AG04450 (cell line): ENCODE results near the gene HIF1AN. TPM values are rescaled to one million over a fixed set of nuclear protein-coding genes. Genes with fewer than 3 reads are reported as not detected.

Source experiments
- CTCF ChIA-PET: fragments of 300-600, 350-600 bp; formaldehyde crosslinking; extraction: SDS; loops from one replicate; lab custom pipeline; 2022; ENCODE audit warnings: antibody characterized with exemption, inconsistent platforms; lab: Charles Lee
- POLR2A ChIA-PET: fragments of 350-600 bp; formaldehyde crosslinking; extraction: SDS; loops from one replicate; lab custom pipeline; 2021; ENCODE audit warnings: antibody characterized with exemption, inconsistent platforms; lab: Yijun Ruan, JAX
- DNase-seq: peaks from one replicate; pipeline ENCODE4 v3.0.0-alpha.2; 2011; ENCODE audit warnings: low read depth, low spot score
- H3K27ac ChIP-seq: one replicate; pipeline ENCODE4 v1.5.1; 2012; ENCODE audit warnings: low read depth, low read length, control low read depth
- H3K27me3 ChIP-seq: one replicate; pipeline ENCODE4 v1.6.0; 2012; ENCODE audit warnings: low read length; ENCODE audit not compliant: control insufficient read depth, insufficient read depth
- H3K4me3 ChIP-seq: 2 replicates; pipeline ENCODE4 v1.5.1; 2011; ENCODE audit warnings: mild to moderate bottlenecking, low read depth, low read length, control low read depth
- H3K9me3 ChIP-seq: 2 replicates; pipeline ENCODE4 v1.5.1; 2012; ENCODE audit warnings: low read length; ENCODE audit not compliant: control insufficient read depth, insufficient read depth
- CTCF ChIP-seq: IDR thresholded peaks from 2 replicates; pipeline ENCODE4 v1.5.1; 2011; ENCODE audit warnings: low read depth, low read length, control low read depth, inconsistent platforms
- polyA plus RNA-seq: library from polyadenylated mRNA; depleted of rRNA; stranded (reverse); fragments of >200 nt; gene quantifications from 2 replicates; pipeline ENCODE4 v1.2.3, GENCODE V29; 2011

HIF1AN gene
- polyA plus RNA-seq, 1 experiment: 31.0 TPM

- CTCF ChIA-PET: interaction anchor here (0.5 to 3.7 kb wide), 19 partner anchors 9 to 1035 kb away, joined by 3 to 33 read pairs (median 5); partner anchors contain the start of gene SEC31B
- Histone ChIP-seq H3K9me3 (no peaks in the 10 kb centered on the region), H3K27ac (no peak overlapping the region), H3K4me3 (peak overlapping the region; percentile 88), H3K27me3 (no peaks in the 10 kb centered on the region)
- no peak for DNase-seq
- POLR2A ChIA-PET: interaction anchor here (0.6 to 1.1 kb wide), 13 partner anchors 8 to 484 kb away, joined by 3 to 5 read pairs (median 3); no protein-coding TSS in a partner anchor
- no peak for TF ChIP-seq CTCF
Observed at GRCh38 chr10:100535338-100535714, 417 bp upstream of the HIF1AN start.

- Histone ChIP-seq H3K4me3 (no peak overlapping the region), H3K9me3 (no peaks in the 10 kb centered on the region), H3K27ac (no peak overlapping the region), H3K27me3 (no peaks in the 10 kb centered on the region)
- TF ChIP-seq CTCF: no peak
- CTCF ChIA-PET: interaction anchor here (3.2 to 3.6 kb wide), 3 partner anchors 15 to 19 kb away, joined by 22 to 33 read pairs (median 31); partner anchors contain the start of gene SEC31B
- POLR2A ChIA-PET: no interaction called here
- no peak for DNase-seq
Observed at GRCh38 chr10:100537475-100537874, 1.7 kb downstream of the HIF1AN start.

- no peak for TF ChIP-seq CTCF
- no peak overlapping the region for H3K27ac ChIP-seq
- no peaks in the 10 kb centered on the region for H3K9me3 ChIP-seq
- CTCF ChIA-PET: interaction anchor here (0.9 to 2.8 kb wide), 6 partner anchors 9 to 333 kb away, joined by 3 to 29 read pairs (median 4); partner anchors contain the start of gene HIF1AN
- DNase-seq: no peak
- POLR2A ChIA-PET: no interaction called here
- no peaks in the 10 kb centered on the region for H3K27me3 ChIP-seq
- H3K4me3 ChIP-seq: no peak overlapping the region
Observed at GRCh38 chr10:100544950-100545349, 9.2 kb downstream of the HIF1AN start.

GRCh38 chr10:100551196-100551595 is 15.5 kb downstream of the HIF1AN start:
- no peak overlapping the region for H3K27ac ChIP-seq
- H3K27me3 ChIP-seq: no peaks in the 10 kb centered on the region
- no peaks in the 10 kb centered on the region for H3K9me3 ChIP-seq
- POLR2A ChIA-PET: no interaction called here
- no peak for DNase-seq
- no peak overlapping the region for H3K4me3 ChIP-seq
- CTCF ChIA-PET: interaction anchor here (1.1 to 6.2 kb wide), 4 partner anchors 11 to 327 kb away, joined by 3 to 31 read pairs (median 4); partner anchors contain the start of gene HIF1AN
- no peak for TF ChIP-seq CTCF

GRCh38 chr10:100551738-100552137 is 16.0 kb downstream of the HIF1AN start:
- Histone ChIP-seq H3K4me3 (no peak overlapping the region), H3K9me3 (no peaks in the 10 kb centered on the region), H3K27ac (no peak overlapping the region), H3K27me3 (no peaks in the 10 kb centered on the region)
- no peak for TF ChIP-seq CTCF
- no peak for DNase-seq
- POLR2A ChIA-PET: no interaction called here
- CTCF ChIA-PET: interaction anchor here (1.1 to 6.2 kb wide), 3 partner anchors 11 to 16 kb away, joined by 3 to 31 read pairs (median 4); partner anchors contain the start of gene HIF1AN
